ENCODE data around the gene MYO9A. TPM values are rescaled to one million over a fixed set of nuclear protein-coding genes. Genes with fewer than 3 reads are reported as not detected.
"Not testable (repeated sequence)": the region's sequence is repeated elsewhere in the genome, so short reads cannot be mapped to it uniquely, and the experiment has no call there.

Gene MYO9A
- total RNA-seq, 1 donor from 2014 or later: 16.6 TPM

DNA sequence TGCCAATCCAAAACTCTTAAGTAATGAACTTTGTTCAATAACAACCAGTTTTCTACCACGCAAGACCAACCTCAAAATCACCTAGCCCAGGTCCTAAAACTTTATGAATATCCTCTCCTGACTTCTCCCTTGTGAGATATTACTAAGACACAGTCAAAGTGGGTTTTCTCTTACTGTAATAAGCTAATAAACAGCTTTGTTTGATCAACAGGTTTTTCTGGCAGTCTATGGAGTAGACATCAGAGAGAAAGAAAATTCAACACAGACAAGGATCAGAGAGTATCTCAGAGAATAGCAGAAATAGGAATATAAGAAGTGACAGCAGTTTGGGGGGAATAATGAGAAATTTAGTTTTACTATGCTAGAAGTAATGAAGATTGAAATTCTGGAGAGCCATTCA lies 228.0 kb downstream of the MYO9A start:
- intact Hi-C loops (cut with micrococcal nuclease): no loop called here

DNA sequence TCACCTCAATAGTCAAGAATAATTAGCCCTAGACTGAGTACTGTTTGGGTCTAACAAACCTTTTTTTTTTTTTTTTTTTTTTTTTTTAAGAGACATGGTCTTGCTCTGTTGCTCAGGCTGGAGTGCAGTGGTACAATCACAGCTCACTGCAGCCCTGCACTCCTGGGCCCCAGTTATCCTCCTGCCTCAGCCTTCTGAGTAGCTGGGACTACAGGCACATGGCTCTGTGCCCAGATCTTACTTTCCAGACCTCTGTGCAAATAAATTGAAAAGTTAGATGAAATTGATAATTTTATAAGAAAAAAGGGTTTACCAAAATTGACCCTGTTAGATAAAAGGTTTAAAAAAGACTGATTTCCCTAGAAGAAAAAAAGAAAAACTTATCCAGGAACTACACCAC lies 228.6 kb downstream of the MYO9A start:
- intact Hi-C loops (cut with micrococcal nuclease): no loop called here

DNA sequence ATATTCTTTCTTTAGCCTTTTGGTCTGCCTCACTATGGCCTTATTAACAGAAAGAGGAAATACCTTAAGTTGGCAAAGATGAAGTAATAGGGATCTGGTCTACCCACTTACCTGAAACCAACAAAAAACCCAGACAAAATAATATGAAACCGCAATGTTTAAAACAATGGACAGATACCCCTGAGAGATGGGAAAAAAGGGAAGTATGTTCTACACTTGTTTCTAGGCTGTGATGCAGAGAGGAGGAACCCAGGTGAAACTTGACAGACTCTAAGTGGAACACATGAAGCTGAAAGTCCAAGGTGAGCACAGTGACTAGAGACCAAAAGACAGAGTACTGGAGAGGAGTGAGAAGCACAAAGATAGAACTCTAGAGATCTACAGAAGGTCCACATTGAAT lies 229.2 kb downstream of the MYO9A start:
- intact Hi-C loops (cut with micrococcal nuclease): no loop called here

DNA sequence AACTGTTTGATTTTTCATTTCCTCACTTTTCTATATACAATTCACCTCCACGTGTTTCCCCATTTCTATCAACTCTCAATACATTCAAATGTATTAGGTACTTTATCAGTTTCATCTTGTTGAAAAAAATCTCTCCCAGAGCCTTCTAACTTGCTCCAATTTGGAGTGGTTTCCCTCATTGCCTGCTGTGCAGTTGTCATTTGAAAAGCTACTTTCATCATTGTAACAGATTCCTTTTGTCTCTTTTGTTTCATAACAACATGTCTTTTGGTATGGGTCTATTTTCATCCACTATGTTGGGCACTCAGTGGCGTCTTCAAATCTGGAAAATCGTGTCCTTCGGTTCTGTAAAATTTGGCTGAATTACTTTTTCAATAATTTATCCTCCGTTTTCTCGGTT lies 232.6 kb downstream of the MYO9A start:
- intact Hi-C loops (cut with micrococcal nuclease): no loop called here

DNA sequence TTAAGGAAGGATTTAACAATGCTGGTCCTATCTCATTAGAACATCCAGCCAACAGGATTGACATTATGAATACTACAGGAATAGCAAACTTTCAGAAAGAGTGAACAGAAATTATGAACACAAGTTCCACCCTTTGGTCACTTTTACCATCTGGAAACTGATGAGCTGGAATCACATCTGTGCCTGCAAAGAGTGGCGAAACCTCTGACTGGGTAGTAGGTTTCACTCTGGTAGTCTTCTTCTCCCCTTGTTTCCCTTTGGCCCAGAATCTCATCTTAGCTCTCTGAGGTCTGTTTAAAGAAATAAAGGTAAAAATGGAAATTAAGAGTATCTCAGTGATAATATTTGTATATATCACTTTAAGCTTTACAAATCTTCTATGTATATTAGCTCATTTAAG lies 234.5 kb downstream of the MYO9A start:
- intact Hi-C loops (cut with micrococcal nuclease): no loop called here

DNA sequence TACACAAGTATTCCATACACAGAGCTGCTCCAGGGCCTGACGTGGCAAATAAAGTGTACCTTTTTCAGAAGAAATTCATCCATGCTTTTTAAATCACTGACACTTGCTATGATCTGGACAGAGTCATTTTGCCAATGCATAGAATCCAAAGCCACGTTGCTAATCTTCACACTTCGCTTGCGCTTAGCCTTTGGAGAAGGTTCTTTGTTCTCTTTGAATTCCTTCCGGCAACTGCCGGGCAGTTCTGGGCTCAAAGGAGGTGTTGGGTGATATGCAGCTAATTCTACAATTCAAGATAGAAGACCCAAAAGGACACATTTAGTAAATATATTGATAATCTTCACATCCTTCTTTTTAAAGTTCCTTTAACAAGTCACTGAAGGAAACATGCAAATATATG lies 237.7 kb downstream of the MYO9A start:
- intact Hi-C loops (cut with micrococcal nuclease): no loop called here

DNA sequence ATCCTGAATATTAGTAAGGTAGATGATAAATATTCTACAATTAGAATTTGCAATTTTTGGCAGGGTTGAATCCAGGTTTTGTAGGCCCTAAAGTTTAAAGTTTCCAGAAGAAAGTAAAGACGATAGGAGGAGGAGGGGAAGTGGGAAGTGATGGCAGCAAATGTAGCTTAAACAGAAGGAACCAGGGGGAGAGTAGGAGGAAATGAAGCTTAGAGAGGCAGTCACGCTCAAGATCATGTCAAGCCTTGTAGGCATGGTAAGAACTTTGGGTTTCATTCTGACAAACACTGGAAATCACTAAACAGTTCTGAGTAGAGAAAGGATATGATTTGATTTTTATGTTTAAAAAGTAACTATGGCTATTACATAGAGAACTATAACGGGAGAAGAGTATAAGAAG lies 243.7 kb downstream of the MYO9A start:
- intact Hi-C loops (cut with micrococcal nuclease): no loop called here

DNA sequence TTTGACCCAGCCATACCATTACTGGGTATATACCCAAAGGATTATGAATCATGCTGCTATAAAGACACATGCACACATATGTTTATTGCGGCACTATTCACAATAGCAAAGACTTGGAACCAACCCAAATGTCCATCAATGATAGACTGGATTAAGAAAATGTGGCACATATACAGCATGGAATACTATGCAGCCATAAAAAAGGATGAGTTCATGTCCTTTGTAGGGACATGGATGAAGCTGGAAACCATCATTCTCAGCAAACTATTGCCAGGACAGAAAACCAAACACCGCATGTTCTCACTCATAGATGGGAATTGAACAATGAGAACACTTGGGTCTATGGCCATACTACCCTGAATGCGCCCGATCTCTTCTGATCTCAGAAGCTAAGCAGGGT lies 259.7 kb downstream of the MYO9A start:
- intact Hi-C loops (cut with micrococcal nuclease): not testable (repeated sequence)

DNA sequence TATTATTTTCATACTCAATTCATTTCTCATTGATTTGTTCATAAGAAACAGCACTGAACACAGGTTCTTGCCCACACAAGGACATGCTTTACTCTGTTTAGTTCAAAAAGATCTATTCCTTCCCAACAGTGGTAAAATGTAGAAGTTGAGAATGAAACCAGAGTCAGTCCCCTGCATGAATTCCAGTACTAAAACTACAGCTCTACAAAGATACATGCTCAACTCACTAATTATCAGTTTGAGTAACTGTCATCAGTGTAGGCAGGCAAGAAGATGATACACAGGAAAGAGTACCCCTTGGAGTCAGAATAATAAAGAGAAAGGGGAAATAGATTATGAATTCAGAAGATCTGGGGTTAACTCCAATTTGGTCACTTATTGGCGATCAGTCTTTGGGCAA lies 264.4 kb downstream of the MYO9A start:
- intact Hi-C loops (cut with micrococcal nuclease): no loop called here

DNA sequence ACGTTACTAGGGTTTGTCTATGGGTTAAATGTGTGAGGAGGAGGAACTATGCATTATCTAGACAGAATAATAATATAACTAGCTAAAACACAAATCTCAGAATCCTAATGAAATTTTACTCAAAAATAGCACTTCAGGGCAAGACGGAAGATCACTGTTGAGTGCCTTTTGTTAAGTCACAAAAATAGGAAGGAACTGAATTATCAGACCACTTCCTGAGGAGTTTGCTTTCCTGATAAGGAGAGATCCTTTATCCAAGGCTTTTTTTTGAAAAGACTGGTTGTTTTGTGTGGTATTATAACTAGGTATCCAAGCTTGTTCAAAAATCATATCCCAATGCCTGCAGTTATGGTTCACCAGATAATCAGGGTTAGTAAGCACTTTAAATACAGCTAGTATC lies 273.0 kb downstream of the MYO9A start:
- intact Hi-C loops (cut with micrococcal nuclease): no loop called here

DNA sequence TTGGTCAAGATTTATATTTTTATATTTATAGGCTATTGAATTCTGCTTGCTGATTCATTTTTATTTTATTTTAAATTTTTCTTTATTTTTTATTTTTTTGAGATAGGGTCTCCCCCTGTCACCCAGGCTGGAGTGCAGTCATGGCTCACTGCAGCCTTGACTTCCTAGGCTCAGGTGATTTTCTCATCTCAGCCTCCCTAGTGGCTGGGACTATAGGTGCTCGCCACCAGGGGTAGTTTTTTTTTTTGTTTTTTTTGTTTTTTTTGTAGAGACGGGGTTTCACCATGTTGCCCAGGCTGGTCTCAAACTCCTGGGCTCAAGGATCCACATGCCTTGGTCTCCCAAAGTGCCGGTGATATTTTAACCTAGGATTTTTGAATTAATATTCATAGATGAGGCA lies 276.4 kb downstream of the MYO9A start:
- intact Hi-C loops (cut with micrococcal nuclease): no loop called here

DNA sequence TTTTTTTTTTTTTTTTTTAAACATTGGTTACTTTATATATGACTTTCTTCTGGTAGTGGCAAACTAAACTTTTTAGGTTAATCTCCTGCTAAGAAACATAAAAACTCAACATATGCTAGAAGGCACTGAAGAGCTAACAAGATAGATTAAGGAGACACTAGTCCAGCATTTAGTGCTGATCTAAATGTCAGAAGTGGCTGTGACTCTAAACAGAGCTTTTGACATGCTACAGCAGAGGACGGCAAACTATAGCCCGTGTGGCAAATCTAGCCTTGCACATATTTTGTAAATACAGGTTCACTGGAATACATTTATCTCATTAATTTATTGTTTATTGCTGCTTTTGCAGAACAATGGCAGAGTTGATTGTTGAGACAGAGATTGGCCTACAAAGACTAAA lies 287.0 kb downstream of the MYO9A start:
- intact Hi-C loops (cut with micrococcal nuclease): no loop called here

DNA sequence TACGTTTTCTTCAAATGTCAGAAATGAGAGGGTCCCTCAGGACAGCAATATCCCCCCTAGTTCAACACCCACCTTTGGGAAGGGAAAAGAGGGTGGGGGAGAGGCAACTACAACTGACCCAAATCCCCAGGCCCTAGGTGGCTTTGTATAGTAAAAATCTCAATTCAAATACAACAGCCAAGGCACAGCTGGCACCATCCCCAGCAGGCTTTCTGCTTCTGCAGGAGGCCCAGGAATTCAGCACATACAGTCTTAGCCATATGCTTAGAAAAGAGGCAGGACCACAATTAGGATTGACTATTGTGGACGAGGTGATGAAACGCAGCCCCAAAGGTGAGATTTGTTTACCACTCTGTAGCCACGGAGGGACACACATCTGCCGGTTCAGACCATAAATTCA lies 291.8 kb downstream of the MYO9A start:
- intact Hi-C loops (cut with micrococcal nuclease): no loop called here

DNA sequence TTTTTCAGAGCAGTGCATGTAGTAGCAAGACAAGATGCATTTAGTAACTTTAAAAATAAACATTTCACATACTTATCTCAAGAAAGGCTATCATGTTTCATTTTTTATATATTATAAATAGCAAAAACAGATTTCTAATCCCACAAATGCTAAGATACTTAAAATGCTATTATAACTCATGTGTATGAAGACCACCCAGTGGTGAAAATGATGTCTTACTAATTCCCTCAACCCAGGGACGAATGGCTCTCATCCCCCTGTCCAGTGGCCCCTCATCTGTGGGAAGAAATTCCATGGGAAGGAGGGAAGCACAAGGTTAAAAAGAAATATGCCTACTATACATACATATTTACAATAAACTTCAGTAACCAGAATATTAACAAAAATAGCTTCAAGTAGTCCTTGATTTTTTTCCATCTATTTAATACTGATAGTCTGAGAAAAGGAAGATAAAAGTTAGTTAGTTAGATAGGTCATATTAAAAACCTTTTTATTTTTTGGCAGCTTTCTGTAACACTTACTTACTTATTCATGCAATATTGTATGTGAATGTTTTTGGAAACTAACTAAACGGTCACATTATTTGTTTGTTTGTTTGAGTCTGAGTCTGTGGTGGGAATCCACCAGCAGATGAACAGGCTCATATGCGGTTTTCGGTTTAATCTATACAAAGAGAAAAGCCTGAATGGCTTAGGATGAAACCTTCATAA lies 292.8 kb downstream of the MYO9A start:
- intact Hi-C loops (cut with micrococcal nuclease): no loop called here

DNA sequence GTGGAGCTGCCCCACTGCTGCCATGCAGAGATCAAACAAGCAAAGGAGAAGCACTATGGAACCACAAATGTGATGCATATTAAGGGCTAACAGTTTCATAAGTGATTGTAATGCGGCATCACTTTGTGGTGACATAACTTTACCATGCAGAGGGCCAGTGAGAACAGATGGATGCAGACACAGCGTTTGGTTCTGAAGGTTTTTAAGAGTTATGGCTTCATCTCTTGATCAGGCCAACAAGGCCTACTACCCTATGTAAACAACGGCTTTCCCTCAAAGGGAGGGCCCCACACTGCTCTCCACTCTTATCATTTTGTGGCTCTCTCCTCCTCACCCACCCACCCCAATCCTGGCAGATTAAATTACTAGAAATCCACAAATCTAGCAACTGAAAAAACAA lies 294.1 kb downstream of the MYO9A start:
- intact Hi-C loops (cut with micrococcal nuclease): no loop called here

DNA sequence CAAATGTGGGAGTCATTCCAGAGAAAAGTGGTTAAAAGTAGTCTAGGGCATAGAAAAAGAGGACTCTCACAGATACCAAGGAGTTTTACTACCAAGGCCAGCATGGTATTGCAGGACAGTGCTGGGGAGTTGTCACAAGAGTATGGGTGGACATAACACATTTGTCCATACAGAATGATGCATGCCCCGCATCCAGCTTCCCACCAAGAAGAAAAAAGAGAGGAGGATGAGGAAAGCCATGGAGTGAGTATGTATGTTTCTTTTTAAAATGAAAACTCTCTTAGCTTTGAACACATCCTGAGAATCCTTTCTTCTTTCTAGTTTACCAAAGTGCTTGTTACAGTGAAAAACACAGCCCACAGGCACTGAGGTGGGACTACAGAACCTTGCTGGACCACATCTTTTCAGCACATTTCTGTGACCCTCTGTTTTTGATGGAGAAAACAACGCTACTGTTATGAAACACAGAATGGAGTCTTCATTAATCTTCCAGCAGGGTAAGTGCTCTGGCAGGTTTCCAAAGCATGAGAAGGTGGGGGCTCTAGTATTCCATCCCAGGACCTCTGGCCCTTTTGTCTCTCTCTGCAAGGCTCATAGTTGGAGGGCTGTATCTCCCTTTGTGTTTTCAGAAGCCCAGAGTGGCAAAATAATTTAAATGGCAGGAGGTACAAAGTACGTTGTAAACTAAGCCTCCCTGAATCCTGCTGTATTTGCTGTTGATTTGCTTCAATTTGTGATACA lies 294.9 kb downstream of the MYO9A start:
- intact Hi-C loops (cut with micrococcal nuclease): no loop called here

DNA sequence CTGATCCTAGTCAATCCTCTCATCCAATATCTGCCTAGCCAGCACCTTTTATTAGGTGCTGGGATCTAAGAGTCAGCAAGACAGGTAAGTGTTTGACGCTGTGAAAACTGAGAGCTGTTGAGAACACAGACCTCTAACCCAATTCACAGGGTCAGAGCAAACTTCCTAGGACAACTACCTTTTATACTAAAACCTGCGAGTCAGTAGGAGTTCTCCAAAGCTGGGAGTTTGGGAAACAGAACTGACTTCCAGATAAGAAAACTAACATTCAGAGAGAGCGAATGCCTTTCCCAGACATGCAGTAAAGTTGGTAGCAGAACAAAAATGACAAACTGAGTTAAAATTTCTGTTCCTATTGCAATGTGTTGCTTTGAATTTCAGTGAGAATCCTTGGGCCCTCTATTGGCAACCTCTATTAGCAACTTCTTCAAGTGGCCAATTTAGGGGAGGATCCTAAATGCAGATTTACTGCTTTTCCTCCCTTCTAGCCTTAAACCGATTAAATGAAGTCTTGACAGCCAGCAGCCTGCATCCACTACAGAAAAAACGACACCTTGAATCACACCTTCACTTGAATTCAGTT lies 296.3 kb downstream of the MYO9A start:
- intact Hi-C loops (cut with micrococcal nuclease): no loop called here

DNA sequence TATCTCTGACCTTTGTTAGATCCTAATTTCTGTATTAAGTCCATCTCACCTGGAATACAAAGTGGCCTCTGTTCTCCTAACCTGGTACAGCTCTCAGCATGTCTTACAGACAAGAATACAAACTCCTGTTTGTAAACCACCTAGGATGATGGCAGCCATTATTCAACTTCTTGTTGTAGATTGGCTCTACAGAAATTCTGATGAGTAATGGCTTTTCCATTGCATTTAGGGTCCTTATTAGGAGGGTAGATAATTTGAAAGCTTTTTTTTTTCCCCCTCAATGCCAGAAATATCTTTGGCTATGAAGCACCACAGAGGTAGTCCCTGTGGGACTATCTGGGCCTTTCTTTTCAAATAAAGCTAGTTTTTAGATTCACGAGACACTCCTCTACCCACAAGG lies 297.8 kb downstream of the MYO9A start:
- intact Hi-C loops (cut with micrococcal nuclease): no loop called here

DNA sequence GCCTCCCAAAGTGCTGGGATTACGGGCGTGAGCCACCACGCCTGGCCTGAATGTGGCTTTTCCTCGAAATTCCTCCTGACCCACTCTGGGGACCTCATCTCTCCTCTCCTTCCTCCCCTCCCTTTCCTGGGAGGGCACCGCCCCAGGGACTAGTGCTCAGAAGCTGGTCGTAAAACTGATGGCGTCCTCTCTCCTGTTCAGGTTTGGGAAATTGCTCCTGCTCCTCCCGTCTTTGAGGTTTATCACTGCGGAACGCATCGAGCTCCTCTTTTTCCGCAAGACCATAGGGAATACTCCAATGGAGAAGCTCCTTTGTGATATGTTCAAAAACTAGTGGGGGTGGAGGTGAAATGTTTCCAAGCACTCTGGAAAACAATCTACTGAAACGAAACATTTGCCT lies 300.6 kb downstream of the MYO9A start:
- intact Hi-C loops (cut with micrococcal nuclease): no loop called here

DNA sequence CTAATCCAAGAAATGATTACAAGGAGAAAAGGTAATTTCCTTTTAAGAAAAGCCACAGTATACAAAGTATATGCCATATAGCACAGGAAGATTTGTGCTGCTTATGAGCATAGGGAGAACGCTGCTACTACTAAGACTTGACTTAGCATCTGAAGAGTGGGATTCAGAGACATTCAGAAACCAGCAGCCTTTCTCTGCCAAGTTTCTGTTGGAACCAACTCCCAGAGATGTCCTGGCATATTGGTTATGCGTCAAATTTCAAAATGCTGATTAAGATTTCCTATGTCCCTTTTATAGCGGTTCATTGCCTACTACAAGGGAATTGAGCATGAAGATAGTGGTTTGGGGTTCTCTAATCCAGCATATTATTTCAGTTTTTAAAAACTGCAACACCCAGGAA lies 302.6 kb downstream of the MYO9A start:
- intact Hi-C loops (cut with micrococcal nuclease): no loop called here

DNA sequence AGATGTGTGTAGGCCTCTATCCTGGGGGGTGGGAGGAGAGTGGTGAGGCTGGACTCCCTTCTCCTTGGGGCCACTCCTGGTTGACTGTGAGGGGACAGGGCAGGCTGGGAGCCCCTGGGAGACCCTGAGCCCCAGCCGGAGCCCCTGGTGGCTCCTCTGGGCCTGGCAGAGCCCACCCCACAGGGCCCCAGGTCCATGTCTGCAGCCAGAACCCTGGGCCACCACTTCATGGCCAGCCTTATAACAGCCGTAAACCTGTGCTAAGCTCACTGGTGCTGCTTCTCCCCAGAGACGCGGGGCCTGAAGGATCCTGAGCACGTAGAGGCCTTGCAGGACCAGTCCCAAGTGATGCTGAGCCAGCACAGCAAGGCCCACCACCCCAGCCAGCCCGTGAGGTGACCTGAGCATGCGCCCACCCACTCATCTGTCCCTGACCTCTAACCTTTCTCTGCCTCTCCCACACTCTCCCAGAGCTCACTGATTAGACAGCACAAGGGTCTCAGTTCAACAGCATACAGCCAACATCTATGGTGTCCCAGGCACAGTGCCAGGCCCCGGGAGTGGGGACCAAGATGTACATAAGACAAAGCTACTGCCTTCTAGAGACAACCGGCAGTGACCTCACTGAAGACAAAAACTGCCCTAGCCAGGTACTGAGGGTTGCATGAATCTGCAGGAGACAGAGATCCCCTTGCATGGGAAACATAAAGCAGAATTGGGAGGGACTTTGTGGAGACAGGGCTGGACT lies 304.1 kb downstream of the MYO9A start:
- intact Hi-C loops (cut with micrococcal nuclease): no loop called here
